Measurements from ENCODE around the gene GLOD5. TPM values are rescaled to one million over a fixed set of nuclear protein-coding genes. Genes with fewer than 3 reads are reported as not detected.

The GLOD5 gene
- total and polyA plus RNA-seq, 2 of the 4 experiments (the other 2 are of a cell fraction) = not detected

DNA sequence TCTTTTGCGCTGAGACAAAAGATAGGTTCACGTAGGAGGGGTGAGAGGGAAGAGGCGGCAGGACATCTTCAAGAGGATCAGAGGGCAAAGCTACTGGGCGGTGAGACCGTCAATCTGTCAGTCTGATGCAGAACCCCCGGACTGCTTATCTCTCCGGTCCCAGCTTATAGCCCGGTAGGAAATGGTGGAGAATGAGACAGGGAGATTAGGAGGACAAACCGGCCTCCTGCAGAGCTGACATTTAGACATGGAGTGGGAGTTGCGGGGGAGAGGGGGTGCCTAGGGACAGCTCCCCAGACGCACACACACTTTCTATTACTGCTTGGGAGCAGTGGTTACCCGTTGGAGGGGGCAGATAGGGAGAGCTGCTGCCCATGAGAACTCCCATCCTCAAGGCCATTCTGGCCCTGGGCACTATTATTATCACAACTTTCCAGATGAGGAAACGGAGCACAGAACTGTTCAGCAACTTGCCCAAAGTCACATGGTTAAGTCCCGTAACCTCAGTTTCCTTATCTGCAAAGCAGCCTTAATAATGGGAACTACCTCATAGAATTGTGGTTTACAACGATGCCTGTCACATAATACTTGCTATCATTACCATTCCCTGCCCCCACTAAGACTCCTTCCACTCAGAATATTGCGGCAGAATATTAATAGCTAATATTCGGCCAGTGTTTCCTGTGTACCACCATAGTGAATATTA is 39.2 kb downstream of the GLOD5 start:
- Histone ChIP-seq H4K20me1 (ENCODE audit: insufficient read depth, low read length) (no peaks in the 10 kb centered on the region), H3K9me1 (ENCODE audit: insufficient read depth, low read length) (peaks cover 13% of the 10 kb centered on the region; the same call in 1 of the 2 replicates), H3K9ac (ENCODE audit: low read depth, low read length) (peak overlapping the region; percentile 54), H2AK5ac (ENCODE audit: low read depth, low read length) (peak overlapping the region; percentile 79), H2BK15ac (ENCODE audit: low read depth, low read length) (no peak overlapping the region), H3K23ac (ENCODE audit: low read depth, low read length) (peak overlapping the region; percentile 8; the same call in 1 of the 2 replicates), H3K9me3 (ENCODE audit: control insufficient read depth, insufficient read depth, low read length) (no peaks in the 10 kb centered on the region), H3K4ac (ENCODE audit: low read depth, low read length) (peak overlapping the region; percentile 64), H2BK5ac (ENCODE audit: low read depth, low read length, poor library complexity, severe bottlenecking) (peak overlapping the region; percentile 88), H2BK120ac (ENCODE audit: low read depth, low read length) (no peak overlapping the region; the same call in 1 of the 2 replicates), H3K4me1 (ENCODE audit: control insufficient read depth, insufficient read depth, low read length) (0 out of 2 replicates have a peak, but pooled peaks cover 3% of the 10 kb centered on the region), H4K91ac (ENCODE audit: insufficient read depth, low read depth, low read length) (peak overlapping the region; percentile 79), H3K27ac (ENCODE audit: insufficient read depth, low read length) (peak overlapping the region; percentile 89), H3K4me2 (ENCODE audit: low read depth, low read length) (peak overlapping the region; percentile 87), H2AFZ (replicated peaks; ENCODE audit: low read length, poor library complexity) (peak overlapping the region; percentile 100), H3K36me3 (ENCODE audit: control insufficient read depth, insufficient read depth, low read length) (peaks cover 2% of the 10 kb centered on the region; the same call in 1 of the 2 replicates), H3K79me1 (ENCODE audit: low read depth in 1 of 2, low read length in 2 of 2) (peaks cover 0 to 13% of the 10 kb centered on the region in 2 experiments; a peak in 1 of 4 replicates), H3K27me3 (ENCODE audit: control insufficient read depth, insufficient read depth, low read length) (no peaks in the 10 kb centered on the region), H3K56ac (ENCODE audit: extremely low read depth, insufficient read depth, low read length) (0 out of 2 replicates have a peak overlapping the region, but pooled peaks have one; percentile 93), H4K8ac (ENCODE audit: low read depth in 2 of 2, low read length in 2 of 2) (peak overlapping the region; percentile 96 to 100), H3K4me3 (ENCODE audit: insufficient read depth, low read depth, low read length) (peak overlapping the region; percentile 79), H3K18ac (ENCODE audit: low read depth, low read length) (peak overlapping the region; percentile 7; the same call in 1 of the 2 replicates), H2AK9ac (replicated peaks; ENCODE audit: low read depth, low read length, poor library complexity) (peak overlapping the region; percentile 85), H4K5ac (ENCODE audit: low read depth, low read length) (peak overlapping the region; percentile 92), H2BK20ac (ENCODE audit: low read depth, low read length) (no peak overlapping the region), H3K14ac (replicated peaks; ENCODE audit: low read depth, low read length) (peak overlapping the region; percentile 87)
- DNase-seq = no peak
- CTCF ChIA-PET = no interaction called here
- intact Hi-C loops (cut with micrococcal nuclease) (loop anchor here (1.0 to 10.0 kb wide), 3 partner anchors 63 to 906 kb away; no protein-coding TSS in a partner anchor), dilution Hi-C loops (cut with HindIII; ENCODE audit: low sequenced_read_pairs, unreplicated experiment) (no loop called here), in situ Hi-C loops (cut with MboI; ENCODE audit: low sequenced_read_pairs) (no loop called here)
- no peak for ATAC-seq (ENCODE audit: low read depth)
- 71% methylated on average over 5 of the region's 17 CpGs; no CpG with 5 or more reads in 1 of the 2 experiments for WGBS, 2 experiments (ENCODE audit: extremely low coverage in 2 of 2, insufficient read length in 1 of 2)
- BruUV-seq (replicated peaks) = no TSS peak
- POLR2A ChIA-PET (ENCODE audit: unreplicated experiment) = no interaction called here
- no peak for TF ChIP-seq ELK1 (IDR thresholded peaks at IDR 0.05; ENCODE audit: borderline replicate concordance, low read depth, low read length)
- TF ChIP-seq, protein P1, sequence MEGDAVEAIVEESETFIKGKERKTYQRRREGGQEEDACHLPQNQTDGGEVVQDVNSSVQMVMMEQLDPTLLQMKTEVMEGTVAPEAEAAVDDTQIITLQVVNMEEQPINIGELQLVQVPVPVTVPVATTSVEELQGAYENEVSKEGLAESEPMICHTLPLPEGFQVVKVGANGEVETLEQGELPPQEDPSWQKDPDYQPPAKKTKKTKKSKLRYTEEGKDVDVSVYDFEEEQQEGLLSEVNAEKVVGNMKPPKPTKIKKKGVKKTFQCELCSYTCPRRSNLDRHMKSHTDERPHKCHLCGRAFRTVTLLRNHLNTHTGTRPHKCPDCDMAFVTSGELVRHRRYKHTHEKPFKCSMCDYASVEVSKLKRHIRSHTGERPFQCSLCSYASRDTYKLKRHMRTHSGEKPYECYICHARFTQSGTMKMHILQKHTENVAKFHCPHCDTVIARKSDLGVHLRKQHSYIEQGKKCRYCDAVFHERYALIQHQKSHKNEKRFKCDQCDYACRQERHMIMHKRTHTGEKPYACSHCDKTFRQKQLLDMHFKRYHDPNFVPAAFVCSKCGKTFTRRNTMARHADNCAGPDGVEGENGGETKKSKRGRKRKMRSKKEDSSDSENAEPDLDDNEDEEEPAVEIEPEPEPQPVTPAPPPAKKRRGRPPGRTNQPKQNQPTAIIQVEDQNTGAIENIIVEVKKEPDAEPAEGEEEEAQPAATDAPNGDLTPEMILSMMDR (conservative IDR thresholded peaks at IDR 0.05; ENCODE audit: low read depth, low read length) = no peak
- no peak for TF ChIP-seq CHD1 (IDR thresholded peaks at IDR 0.05; ENCODE audit: low read depth, low read length)
- TF ChIP-seq MAZ (IDR thresholded peaks at IDR 0.05; ENCODE audit: borderline replicate concordance, low read depth, low read length) = no peak
- no peak for TF ChIP-seq RFX5 (IDR thresholded peaks at IDR 0.05; ENCODE audit: low read depth, low read length)
- TF ChIP-seq NFE2L2 (IDR thresholded peaks at IDR 0.05; ENCODE audit: low read depth, low read length) = no peak
- no peak for TF ChIP-seq SMC3 (IDR thresholded peaks at IDR 0.05; ENCODE audit: low read depth, low read length)
- no peak for TF ChIP-seq FOS (IDR thresholded peaks at IDR 0.05; ENCODE audit: low read depth, low read length)
- no peak for TF ChIP-seq CEBPB (IDR thresholded peaks at IDR 0.05; ENCODE audit: low read depth, low read length)
- no peak for TF ChIP-seq RCOR1 (IDR thresholded peaks at IDR 0.05; ENCODE audit: insufficient replicate concordance, low read length)
- no peak for TF ChIP-seq POLR2A (IDR thresholded peaks at IDR 0.05; ENCODE audit: low read depth, low read length)
- TF ChIP-seq USF2 (IDR thresholded peaks at IDR 0.05; ENCODE audit: low read depth, low read length) = no peak
- no peak for TF ChIP-seq MAFK (IDR thresholded peaks at IDR 0.05; ENCODE audit: low read depth, low read length)
- no peak for TF ChIP-seq RAD21 (IDR thresholded peaks at IDR 0.05; ENCODE audit: low read length)
